ENCODE data around the gene FRS2. TPM values are rescaled to one million over a fixed set of nuclear protein-coding genes. Genes with fewer than 3 reads are reported as not detected.
A peak's percentile ranks its signal among the peaks of the same experiment; 100 is the strongest.

Gene FRS2
- total and polyA plus RNA-seq, 9 of the 15 experiments (the other 6 are each of a cell fraction or from before 2014, with no cell fraction given) = 1.0 to 9.1 (median 6.0) TPM

GRCh38 chr12:69585189-69586062 lies 115.2 kb downstream of the FRS2 start, which contains the start of gene CCT2 (continued):
- TF ChIP-seq U2AF1 (optimal IDR thresholded peaks at IDR 0.05; ENCODE audit: low read depth, low read length) = no peak
- peak; percentile 87 for TF ChIP-seq ZNF12 (CRISPR knock-in tag; IDR thresholded peaks at IDR 0.05)
- TF ChIP-seq VEZF1 (CRISPR knock-in tag; IDR thresholded peaks at IDR 0.05) = peak; percentile 68
- no peak for TF ChIP-seq SFPQ (IDR thresholded peaks at IDR 0.05; ENCODE audit: low read depth, low read length)
- no peak for TF ChIP-seq BMI1 (IDR thresholded peaks at IDR 0.05; ENCODE audit: low read length)
- TF ChIP-seq GTF2A2 (tag; IDR thresholded peaks at IDR 0.05) = no peak
- TF ChIP-seq MAZ (CRISPR knock-in tag; conservative IDR thresholded peaks at IDR 0.05 in 1 of 2, IDR thresholded peaks at IDR 0.05 in 1 of 2) = peak; percentile 80 to 84; a peak in 3 of 4 replicates
- TF ChIP-seq ZFX (CRISPR knock-in tag; IDR thresholded peaks at IDR 0.05) = peak; percentile 96
- 0 out of 2 replicates have a peak, but pooled peaks have one; percentile 34 for TF ChIP-seq ZNF740 (CRISPR knock-in tag; IDR thresholded peaks at IDR 0.05)
- peak in 1 of 2 experiments; percentile 36; a peak in 1 of 4 replicates for TF ChIP-seq ZNF740 (tag; IDR thresholded peaks at IDR 0.05)
- peak; percentile 90 for TF ChIP-seq RFX1 (IDR thresholded peaks at IDR 0.05)
- TF ChIP-seq ARID3B (CRISPR knock-in tag; IDR thresholded peaks at IDR 0.05; ENCODE audit: borderline replicate concordance) = no peak
- no peak for TF ChIP-seq FOXM1 (IDR thresholded peaks at IDR 0.05; ENCODE audit: low read depth)
- peak; percentile 95 for TF ChIP-seq FOXM1 (CRISPR knock-in tag; IDR thresholded peaks at IDR 0.05; ENCODE audit: low read depth)
- peak; percentile 95 for TF ChIP-seq ZNF609 (CRISPR knock-in tag; IDR thresholded peaks at IDR 0.05; ENCODE audit: borderline replicate concordance)

Measured in K562 (cell line).